ENCODE measurements around the gene CNNM4. TPM values are rescaled to one million over a fixed set of nuclear protein-coding genes. Genes with fewer than 3 reads are reported as not detected.

The CNNM4 gene
- total and polyA plus RNA-seq, 5 experiments from 2014 or later: 0.63 to 4.9 (median 2.2) TPM

DNA sequence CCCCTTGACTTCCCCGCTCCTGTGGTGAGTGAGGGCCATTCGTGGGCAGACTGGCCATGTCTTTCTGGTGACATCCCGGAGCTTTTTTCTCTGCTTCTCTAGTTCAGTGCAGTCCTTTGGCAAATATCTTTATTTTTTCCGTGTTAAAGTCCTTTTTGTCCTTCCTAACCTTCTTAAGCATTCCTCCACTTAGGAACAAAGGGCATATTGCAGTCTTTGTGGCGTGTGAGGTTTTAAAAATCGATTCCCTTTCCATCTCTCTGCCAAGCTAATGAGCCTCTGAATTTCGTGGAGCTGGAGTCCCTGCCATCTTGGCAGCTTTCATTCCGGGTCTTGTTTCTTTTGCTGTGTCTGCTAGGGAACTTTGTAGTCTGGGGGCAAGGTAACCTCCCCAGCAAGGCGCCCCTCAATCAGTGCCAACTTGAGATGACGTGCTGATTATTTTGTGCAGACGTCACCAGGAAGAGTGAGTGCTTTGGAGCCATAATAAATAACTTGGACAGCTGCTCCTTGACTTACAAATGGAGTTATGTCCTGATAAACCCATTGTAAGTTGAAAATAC, 60.5 kb downstream of the CNNM4 start:
- peak in 1 of 10 donors; percentile 8 for DNase-seq
- no peak for ATAC-seq
- H3K36me3 Mint-ChIP-seq: peaks cover 0 to 50% (median 0%) of the 10 kb centered on the region in 3 donors
- no peaks in the 10 kb centered on the region for H3K9me3 Mint-ChIP-seq
- H3K27ac Mint-ChIP-seq: peak overlapping the region in 5 of 10 donors; percentile 32 to 88 (median 77)
- POLR2A ChIA-PET: interaction anchor here (1.0 kb wide), 2 partner anchors 13 to 31 kb away, joined by 4 to 5 read pairs; no protein-coding TSS in a partner anchor
- peak overlapping the region in 5 of 10 donors; percentile 19 to 87 (median 48) for H3K4me3 Mint-ChIP-seq
- no peaks in the 10 kb centered on the region for H3K27me3 Mint-ChIP-seq
- H3K4me1 Mint-ChIP-seq: peaks cover 30 to 68% (median 51%) of the 10 kb centered on the region in 4 donors

DNA sequence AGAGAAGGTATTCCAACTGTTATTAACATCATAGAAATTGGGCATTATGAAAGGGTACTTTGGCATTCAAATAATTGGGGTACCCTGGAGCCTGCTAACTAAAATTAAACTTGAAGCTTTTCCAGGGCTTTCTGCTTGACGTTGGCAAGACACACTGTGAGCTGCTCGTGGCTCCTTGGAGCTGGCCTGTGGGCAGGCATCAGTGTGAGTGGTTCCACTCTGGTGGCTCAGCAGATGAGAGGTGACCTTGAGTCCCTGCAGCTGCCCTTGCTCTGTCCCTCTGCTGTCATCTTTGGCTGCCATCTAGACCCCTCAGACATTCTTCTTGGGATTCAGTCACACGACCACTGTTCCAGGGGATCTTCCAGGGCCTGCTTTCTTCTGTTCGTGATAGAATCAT, 62.1 kb downstream of the CNNM4 start:
- POLR2A ChIA-PET: no interaction called here
- no peak for DNase-seq
- Mint-ChIP-seq H3K27me3 (no peaks in the 10 kb centered on the region), H3K4me3 (no peak overlapping the region), H3K27ac (peak overlapping the region in 5 of 10 donors; percentile 9 to 51 (median 29)), H3K4me1 (peaks cover 28 to 60% (median 44%) of the 10 kb centered on the region in 4 donors), H3K9me3 (no peaks in the 10 kb centered on the region), H3K36me3 (peaks cover 0 to 66% (median 0%) of the 10 kb centered on the region in 3 donors)
- ATAC-seq: no peak

DNA sequence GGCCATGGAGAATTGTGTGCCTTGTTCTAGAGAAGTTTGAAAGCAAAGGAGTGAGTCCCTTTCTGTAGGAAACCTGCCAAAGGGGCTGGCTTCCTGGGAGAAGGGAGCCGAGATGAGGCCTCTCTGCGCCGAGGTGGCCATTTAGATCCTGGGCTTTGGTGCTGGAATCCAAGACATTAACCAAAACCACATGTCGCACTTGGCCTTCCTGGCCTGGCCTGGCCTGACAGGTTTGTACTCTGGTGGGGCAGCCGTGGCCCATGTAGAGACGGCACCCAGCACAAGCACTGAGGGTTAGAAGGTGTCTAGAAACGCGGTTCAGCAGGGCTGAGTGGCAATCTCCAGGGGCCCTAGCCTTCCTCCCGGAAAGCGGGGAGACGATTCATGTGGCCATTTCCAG, 62.5 kb downstream of the CNNM4 start:
- no peak for DNase-seq
- Mint-ChIP-seq H3K4me1 (peaks cover 28 to 56% (median 40%) of the 10 kb centered on the region in 4 donors), H3K4me3 (no peak overlapping the region), H3K9me3 (no peaks in the 10 kb centered on the region), H3K27me3 (no peaks in the 10 kb centered on the region), H3K27ac (peak overlapping the region in 5 of 10 donors; percentile 20 to 51 (median 29)), H3K36me3 (peaks cover 0 to 70% (median 0%) of the 10 kb centered on the region in 3 donors)
- POLR2A ChIA-PET: no interaction called here
- no peak for ATAC-seq

DNA sequence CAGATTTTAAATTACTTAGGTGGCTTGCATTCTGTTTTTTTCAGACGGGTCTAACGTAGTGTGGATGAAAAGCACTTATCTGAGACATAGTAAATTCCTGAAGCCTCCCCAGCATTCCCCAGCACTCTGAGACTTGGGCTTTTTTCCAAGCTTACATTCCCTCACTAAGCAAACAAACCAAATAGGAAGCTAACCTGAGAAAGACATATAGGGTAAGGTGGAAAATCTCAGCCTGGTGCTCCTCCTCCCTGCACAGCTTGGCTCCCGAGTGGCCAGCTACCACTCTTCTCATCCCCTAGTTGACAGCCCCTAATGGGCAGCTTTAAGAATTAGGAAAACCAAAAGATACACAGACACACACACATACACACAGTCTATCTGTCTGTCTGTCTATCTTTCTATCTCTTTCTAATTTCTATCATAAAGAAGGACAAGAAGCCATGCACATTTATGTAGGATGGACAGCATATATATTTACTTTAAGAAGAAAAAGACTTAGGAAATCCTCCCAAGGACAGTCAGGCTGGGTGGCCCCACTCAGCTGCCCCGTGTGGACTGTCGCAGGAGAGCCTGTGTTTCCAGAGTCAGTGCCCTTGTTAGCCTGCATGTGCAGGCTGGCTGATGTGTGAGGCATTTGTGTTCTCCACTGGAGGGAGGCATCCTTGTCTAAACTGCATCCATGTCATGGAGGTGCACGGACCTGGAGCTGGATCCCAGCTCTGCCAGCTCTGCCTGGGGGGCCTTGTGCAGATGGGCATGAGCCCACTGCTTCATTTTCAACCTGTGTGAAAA, 63.6 kb downstream of the CNNM4 start:
- Mint-ChIP-seq H3K4me1 (peaks cover 21 to 45% (median 29%) of the 10 kb centered on the region in 4 donors), H3K27ac (peak overlapping the region in 3 of 10 donors; percentile 19 to 61 (median 28)), H3K27me3 (no peaks in the 10 kb centered on the region), H3K9me3 (no peaks in the 10 kb centered on the region), H3K36me3 (peaks cover 0 to 72% (median 0%) of the 10 kb centered on the region in 3 donors), H3K4me3 (no peak overlapping the region)
- POLR2A ChIA-PET: no interaction called here
- DNase-seq (no peak), ATAC-seq (no peak)

DNA sequence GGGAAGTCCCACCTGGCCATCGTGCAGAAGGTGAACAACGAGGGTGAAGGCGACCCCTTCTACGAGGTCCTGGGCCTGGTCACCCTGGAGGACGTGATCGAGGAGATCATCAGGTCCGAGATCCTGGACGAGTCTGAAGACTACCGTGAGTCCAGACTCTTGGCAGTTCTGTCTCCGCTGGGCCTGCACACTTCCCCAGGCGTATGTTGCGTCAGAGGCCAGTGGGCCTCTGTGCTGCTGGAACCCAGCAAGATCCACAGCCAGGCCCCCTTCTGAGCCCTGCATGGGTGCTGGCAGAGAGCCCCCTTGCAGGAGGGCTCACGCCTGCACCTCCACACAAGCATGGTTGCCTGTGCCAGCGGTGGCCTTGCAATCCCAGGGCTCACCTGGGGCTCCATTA, 64.4 kb downstream of the CNNM4 start:
- H3K27me3 Mint-ChIP-seq: no peaks in the 10 kb centered on the region
- no peak overlapping the region for H3K4me3 Mint-ChIP-seq
- POLR2A ChIA-PET: no interaction called here
- no peaks in the 10 kb centered on the region for H3K9me3 Mint-ChIP-seq
- H3K27ac Mint-ChIP-seq: peak overlapping the region in 1 of 10 donors; percentile 28
- ATAC-seq: no peak
- peaks cover 0 to 72% (median 0%) of the 10 kb centered on the region in 3 donors for H3K36me3 Mint-ChIP-seq
- DNase-seq: no peak
- peaks cover 14 to 37% (median 21%) of the 10 kb centered on the region in 4 donors for H3K4me1 Mint-ChIP-seq

DNA sequence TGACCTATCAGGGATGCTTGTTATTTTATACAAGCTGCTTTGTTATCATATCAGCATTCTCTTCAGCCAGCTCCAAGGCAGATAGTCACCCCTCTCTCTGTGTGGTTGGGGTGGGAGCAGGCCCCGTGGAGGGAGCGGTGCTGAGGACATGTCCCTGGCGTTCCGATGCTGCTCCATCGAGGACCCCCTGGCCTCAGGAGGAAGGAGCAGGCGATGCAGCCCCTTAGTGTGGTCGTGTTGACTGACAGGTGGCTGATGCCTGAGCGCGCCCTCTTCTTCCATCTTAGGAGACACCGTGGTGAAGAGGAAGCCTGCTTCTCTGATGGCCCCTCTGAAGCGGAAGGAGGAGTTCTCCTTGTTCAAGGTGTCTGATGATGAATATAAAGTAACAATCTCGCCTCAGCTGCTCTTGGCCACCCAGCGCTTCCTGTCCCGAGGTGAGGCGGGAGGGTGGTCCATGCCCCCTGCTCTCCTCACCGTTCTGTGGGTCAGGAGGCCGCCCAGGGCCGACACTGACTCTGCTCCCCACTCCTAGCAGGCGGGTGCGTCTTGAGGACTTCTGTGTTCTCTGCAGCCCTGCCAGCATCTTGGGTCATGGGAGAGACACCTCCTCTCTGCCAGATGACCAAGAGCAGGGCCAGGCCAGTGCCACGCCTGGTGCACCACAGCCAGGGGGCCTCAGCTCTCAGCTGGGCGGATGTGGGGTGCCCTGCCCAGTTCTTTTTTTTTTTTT, 66.0 kb downstream of the CNNM4 start:
- Mint-ChIP-seq H3K27ac (no peak overlapping the region), H3K9me3 (no peaks in the 10 kb centered on the region), H3K4me3 (no peak overlapping the region), H3K27me3 (no peaks in the 10 kb centered on the region), H3K36me3 (peaks cover 0 to 77% (median 2%) of the 10 kb centered on the region in 3 donors), H3K4me1 (peaks cover 6 to 22% (median 7%) of the 10 kb centered on the region in 4 donors)
- POLR2A ChIA-PET: no interaction called here
- DNase-seq (peak in 1 of 10 donors; percentile 40), ATAC-seq (no peak)

DNA sequence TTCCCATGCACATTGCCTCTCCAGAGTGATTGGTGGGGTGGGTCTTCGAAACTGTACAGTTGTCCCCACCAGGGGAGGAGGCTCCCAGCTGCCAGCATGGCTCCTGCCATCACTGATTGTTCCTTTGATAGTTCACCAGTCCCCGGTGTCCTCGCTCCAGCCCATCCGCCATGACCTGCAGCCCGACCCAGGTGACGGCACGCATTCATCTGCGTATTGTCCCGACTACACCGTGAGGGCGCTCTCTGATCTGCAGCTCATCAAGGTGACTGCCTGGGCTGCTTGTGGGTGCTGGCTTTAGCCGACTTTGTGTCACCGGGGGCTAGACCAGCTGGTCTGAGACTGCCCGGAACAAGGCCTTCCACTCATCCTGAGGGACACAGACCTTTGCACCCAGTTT, 67.7 kb downstream of the CNNM4 start:
- POLR2A ChIA-PET: interaction anchor here (1.5 to 1.6 kb wide), 2 partner anchors 10 to 12 kb away, joined by 3 to 5 read pairs; no protein-coding TSS in a partner anchor
- H3K9me3 Mint-ChIP-seq: no peaks in the 10 kb centered on the region
- no peak for DNase-seq
- no peak for ATAC-seq
- no peak overlapping the region for H3K27ac Mint-ChIP-seq
- H3K27me3 Mint-ChIP-seq: no peaks in the 10 kb centered on the region
- peaks cover 0 to 16% (median 7%) of the 10 kb centered on the region in 4 donors for H3K4me1 Mint-ChIP-seq
- H3K4me3 Mint-ChIP-seq: no peak overlapping the region
- H3K36me3 Mint-ChIP-seq: peaks cover 0 to 91% (median 6%) of the 10 kb centered on the region in 3 donors

DNA sequence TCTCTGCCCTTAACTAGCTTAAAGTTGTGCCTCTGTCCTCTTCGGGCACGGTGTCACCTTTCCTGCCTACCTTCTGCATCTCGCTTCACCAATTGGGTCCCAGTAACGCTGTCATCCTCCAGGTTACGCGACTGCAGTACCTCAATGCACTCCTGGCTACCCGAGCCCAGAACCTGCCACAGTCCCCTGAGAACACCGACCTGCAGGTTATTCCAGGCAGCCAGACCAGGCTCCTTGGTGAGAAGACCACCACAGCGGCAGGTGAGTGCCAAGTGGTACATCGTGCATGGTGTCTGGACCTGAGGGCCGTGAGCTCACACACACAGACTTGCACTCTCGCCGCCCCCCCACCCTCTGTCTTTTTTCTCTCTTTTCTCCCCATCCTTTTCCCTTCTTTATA, 68.2 kb downstream of the CNNM4 start:
- DNase-seq: no peak
- Mint-ChIP-seq H3K36me3 (peaks cover 0 to 95% (median 6%) of the 10 kb centered on the region in 3 donors), H3K9me3 (no peaks in the 10 kb centered on the region), H3K27me3 (no peaks in the 10 kb centered on the region), H3K4me1 (peaks cover 0 to 13% (median 7%) of the 10 kb centered on the region in 4 donors), H3K27ac (no peak overlapping the region), H3K4me3 (no peak overlapping the region)
- POLR2A ChIA-PET: interaction anchor here (0.7 to 1.6 kb wide), 4 partner anchors 10 to 23 kb away, joined by 3 to 5 read pairs (median 4); no protein-coding TSS in a partner anchor
- no peak for ATAC-seq

DNA sequence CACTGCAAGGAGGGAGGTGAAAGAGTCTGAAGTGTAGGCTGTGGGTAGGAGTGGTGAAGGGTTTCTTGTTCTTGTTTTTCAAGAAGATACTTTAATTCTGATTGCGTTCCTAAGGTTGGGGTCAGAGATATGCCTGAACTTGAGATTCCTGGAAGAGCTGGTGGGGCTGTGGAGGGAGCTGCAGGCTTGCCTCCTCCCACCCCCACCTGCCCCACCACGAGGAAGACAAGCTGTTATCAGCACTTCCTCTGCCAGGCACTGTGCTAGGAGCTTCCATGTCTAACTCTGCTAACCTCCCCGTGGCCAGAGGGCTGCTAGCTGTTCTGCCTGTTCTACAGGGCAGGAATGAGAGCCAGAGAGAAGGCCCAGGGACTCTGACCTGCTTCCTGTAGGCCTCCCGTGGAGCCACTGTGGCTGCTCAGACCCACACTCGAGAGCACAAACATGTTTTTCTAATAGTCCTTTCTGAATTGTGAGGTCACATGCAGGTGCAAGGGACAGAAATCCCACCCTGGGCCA, 69.4 kb downstream of the CNNM4 start:
- H3K9me3 Mint-ChIP-seq: no peaks in the 10 kb centered on the region
- peaks cover 0 to 5% (median 2%) of the 10 kb centered on the region in 4 donors for H3K4me1 Mint-ChIP-seq
- ATAC-seq (no peak), DNase-seq (no peak)
- H3K4me3 Mint-ChIP-seq: no peak overlapping the region
- POLR2A ChIA-PET: interaction anchor here (0.7 kb wide), 1 partner anchor 10 kb away, joined by 4 read pairs; no protein-coding TSS in a partner anchor
- peaks cover 0 to 92% (median 6%) of the 10 kb centered on the region in 3 donors for H3K36me3 Mint-ChIP-seq
- no peaks in the 10 kb centered on the region for H3K27me3 Mint-ChIP-seq
- H3K27ac Mint-ChIP-seq: peak overlapping the region in 8 of 10 donors; percentile 1 to 80 (median 34)

DNA sequence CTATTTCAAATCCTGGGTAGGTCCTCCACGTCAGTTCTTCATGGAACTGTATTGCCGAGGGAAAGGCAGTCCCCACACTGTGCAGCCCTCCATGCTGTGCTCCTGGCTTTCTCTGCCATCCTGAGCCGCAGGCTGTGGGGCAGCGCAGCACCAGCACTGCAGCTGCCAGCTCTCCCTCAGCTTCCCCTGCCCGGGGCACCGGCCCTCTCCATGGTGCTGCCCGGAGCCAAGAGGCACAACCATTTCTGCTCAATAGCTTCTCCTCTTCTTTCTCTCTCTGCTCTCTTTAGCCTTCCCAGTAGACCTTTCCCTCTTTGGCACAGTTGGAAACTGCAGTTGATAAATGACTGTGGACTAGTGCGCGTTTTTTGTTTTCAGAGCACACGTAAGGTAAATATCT, 71.0 kb downstream of the CNNM4 start:
- ATAC-seq (no peak), DNase-seq (no peak)
- H3K36me3 Mint-ChIP-seq: peaks cover 0 to 87% (median 6%) of the 10 kb centered on the region in 3 donors
- peaks cover 0 to 6% (median 0%) of the 10 kb centered on the region in 4 donors for H3K4me1 Mint-ChIP-seq
- no peaks in the 10 kb centered on the region for H3K9me3 Mint-ChIP-seq
- POLR2A ChIA-PET: interaction anchor here (1.4 kb wide), 1 partner anchor 26 kb away, joined by 4 read pairs; the partner anchor contains the start of gene ANKRD39
- H3K27me3 Mint-ChIP-seq: no peaks in the 10 kb centered on the region
- no peak overlapping the region for H3K4me3 Mint-ChIP-seq
- H3K27ac Mint-ChIP-seq: peak overlapping the region in 3 of 10 donors; percentile 34 to 61 (median 55)

DNA sequence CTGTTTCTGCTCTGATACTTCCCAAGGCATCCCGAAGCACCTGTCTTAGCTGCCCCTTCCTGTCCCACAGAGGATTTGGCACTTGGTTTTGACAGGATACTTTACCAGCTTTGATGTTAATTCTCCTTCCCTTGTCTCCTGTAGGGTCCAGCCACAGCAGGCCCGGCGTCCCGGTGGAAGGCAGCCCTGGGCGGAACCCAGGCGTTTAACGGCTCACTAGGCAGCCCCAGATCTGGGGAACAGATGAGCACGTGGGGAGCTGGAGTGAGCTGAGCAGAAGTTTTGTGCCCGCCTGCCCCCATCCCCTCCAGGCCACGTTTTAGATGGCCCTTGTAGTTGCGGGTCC, 71.7 kb downstream of the CNNM4 start:
- H3K4me1 Mint-ChIP-seq: peaks cover 0 to 6% (median 0%) of the 10 kb centered on the region in 4 donors

More for the DNA sequence above, 71.7 kb downstream of the CNNM4 start:
- ATAC-seq (no peak), DNase-seq (no peak)
- Mint-ChIP-seq H3K27ac (no peak overlapping the region), H3K36me3 (peaks cover 0 to 80% (median 6%) of the 10 kb centered on the region in 3 donors), H3K9me3 (no peaks in the 10 kb centered on the region), H3K27me3 (no peaks in the 10 kb centered on the region), H3K4me3 (no peak overlapping the region)
- POLR2A ChIA-PET: interaction anchor here (1.4 kb wide), 1 partner anchor 25 kb away, joined by 4 read pairs; the partner anchor contains the start of gene ANKRD39

Measured in naive thymus-derived CD8-positive, alpha-beta T cell (primary cell).